Hematopoietic multipotent progenitor cell treated with erythropoietin and hydrocortisone succinate and interleukin-3 and kit ligand, for 4 days (in vitro differentiated cells): ENCODE measurements around the gene ARHGAP27.
"Not testable (repeated sequence)": the region's sequence is repeated elsewhere in the genome, so short reads cannot be mapped to it uniquely, and the experiment has no call there.

Experiments
- DNase-seq: peaks from one replicate; pipeline ENCODE4 v3.0.0-alpha.2; 2015

Gene ARHGAP27

DNA sequence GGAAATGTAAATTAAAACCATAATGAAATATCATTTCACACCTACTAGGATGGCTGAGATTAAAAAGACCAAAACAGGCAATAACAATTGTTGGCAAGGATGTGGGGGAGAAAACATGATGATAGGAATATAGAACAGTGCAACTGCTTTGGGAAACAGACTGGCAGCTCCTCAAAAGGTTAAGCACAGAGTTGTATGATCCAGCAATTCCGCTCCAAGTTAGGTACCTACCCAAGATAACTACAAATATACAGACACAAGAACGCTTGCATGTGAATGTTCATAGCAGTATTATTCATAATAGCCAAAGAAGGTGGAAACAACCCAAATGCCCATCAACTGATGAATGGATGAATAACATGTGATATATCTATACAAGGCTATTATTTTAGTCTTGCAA, 80.8 kb downstream of the ARHGAP27 start:
- no peak for DNase-seq

- no peak for DNase-seq
These were observed 85.2 kb downstream of the ARHGAP27 start for GRCh38 chr17:45347444-45347843.

DNA sequence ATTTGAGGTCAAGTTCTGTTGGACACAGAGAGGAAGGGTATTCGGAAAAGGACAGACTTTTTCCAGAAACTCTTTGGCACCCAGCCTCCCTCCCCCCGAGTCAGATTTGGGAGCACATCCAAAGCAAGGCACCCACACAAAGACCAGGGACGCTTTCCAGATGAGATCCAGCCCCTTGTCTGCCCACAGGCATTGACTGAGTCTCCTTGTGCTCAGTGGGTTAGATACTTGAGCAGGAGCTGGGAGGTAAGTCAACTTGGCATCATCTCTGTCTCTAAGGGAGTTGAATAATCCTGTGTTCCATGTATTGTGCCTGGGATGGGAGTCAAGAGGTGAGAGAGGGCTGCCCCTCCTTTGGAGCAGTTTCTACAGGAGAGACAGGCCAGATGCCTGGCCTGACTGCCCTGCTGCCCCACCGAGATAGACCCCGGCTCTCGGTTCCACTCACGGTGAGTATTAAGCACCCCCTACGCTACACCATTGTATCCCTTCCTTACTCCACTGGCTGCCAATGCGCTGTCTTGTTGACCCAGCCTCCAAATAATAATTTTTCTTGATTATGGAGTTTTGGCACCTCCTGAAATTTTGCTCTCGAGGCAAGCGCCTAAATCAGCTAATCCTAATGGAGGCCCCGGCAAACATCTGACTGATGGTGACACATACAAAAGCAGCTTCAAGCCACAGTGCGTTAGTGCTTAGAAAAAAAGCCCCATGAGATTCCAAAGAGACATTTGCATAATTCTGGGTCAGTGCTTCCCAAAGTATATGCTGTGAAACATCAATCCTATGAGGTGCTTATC, 86.3 kb downstream of the ARHGAP27 start:
- DNase-seq, result no peak

DNA sequence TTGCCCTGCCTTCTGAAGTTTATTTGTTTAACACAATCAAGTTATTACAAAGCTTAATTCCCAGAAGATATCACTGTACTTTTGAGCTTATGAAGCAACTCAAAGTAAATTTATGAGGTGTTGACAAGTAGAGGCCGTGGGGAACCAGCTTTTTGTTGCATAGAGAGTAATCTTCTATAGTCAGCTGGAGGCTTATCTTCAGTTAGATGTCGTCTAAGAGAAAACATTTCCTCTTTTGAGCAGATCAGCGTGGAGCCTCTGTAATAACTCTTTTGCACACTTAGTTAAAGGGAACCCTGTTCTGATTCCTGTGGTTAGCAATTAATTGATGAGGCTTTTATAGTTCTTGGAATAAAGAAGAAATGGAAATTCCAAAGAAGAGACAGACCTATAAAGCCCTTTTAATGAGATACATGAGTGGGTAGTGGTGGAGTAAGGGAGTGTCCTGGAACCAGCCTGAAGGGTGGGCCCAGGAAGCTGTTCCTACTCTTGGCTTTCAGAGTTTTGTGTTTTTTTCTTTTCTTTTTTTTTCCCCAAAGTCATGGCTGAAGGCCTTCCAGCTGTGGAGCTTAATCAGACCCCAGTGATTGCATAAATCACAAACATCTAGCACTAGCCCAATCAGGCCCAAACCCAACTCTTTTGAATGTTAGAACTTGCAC, 87.0 kb downstream of the ARHGAP27 start:
- DNase-seq, result peak; percentile 95

DNA sequence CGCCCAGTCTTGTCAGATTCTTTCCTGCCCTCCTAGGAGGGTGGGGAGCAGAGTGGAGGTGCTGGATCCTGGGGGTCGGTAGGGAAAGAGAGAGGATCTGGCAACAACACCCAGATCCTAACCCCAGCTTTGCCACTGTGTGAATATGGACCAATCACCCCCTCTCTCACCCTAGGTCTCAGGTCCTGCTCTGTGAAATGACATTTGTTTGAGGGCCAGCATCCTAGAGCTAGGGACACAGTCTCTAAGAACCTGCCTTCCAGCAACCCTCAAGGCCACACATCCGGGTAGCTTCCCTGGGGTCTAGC, 87.5 kb downstream of the ARHGAP27 start:
- no peak for DNase-seq

GRCh38 chr17:45343967-45344664, 88.6 kb downstream of the ARHGAP27 start:
- DNase-seq, result not testable (repeated sequence)
